ENCODE measurements around the gene PRND. TPM values are rescaled to one million over a fixed set of nuclear protein-coding genes. Genes with fewer than 3 reads are reported as not detected.
A peak's percentile ranks its signal among the peaks of the same experiment; 100 is the strongest.
"Not testable (repeated sequence)": the region's sequence is repeated elsewhere in the genome, so short reads cannot be mapped to it uniquely, and the experiment has no call there.

PRND gene
- total RNA-seq, 1 experiment from 2014 or later, result not detected

DNA sequence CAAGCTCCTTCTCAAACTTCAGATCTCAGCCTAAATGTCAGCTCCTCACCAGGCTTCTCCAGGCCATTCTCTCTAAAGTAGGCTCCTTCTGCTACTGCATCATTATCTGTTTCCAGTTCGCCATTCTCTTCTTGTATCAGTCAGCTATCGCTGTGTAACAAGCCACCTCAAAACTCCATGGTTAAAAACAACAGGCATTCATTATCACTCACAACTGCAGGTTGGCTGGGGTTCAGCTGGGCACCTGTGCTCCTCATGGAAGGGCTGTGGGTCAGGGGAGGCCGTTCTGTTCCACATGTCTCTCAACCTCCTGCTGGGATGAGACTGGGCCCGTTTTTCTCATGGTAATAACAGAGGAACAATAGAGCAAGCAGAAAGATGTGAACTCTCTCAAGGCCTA, 28.7 kb downstream of the PRND start:
- Histone ChIP-seq H3K79me2 (ENCODE audit: low read length) (no peaks in the 10 kb centered on the region), H3K9ac (ENCODE audit: low read length) (no peak overlapping the region), H4K20me1 (ENCODE audit: insufficient read depth, low read depth, low read length) (no peaks in the 10 kb centered on the region)

DNA sequence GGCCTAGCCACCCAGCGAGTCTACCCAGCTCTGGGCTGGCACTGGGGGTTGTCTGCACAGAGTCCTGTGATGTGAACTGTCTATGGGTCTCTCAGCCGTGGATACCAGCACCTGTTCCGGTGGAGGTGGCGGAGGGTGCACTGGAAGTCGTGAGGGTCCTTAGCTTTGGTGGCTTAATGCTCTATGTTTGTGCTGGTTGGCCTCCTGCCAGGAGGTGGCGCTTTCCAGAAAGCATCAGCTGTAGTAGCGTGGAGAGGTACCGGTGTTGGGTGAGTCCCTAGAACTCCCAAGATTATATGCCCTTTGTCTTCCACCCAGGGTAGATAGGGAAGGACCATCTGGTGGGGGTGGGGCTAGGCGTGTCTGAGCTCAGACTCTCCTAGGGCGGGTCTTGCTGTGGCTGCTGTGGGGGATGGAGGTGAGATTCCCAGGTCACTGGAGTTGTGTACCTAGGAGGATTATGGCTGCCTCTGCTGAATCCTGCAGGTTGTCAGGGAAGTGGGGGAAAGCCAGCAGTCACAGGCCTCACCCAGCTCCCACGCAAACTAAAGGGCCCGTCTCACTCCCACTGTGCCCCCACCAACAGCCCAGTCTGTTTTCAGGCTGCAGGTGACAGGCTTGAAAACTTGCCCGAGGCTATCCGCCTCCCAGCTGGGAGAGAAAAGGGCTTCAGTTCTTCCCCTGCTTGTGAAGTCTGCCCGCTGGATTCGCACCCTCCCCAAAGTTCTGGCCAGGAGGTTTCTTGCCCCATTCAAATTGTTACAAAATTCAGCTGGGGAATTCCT, 37.6 kb downstream of the PRND start:
- not testable (repeated sequence) for H2AFZ ChIP-seq (ENCODE audit: low read length); H3K79me2 ChIP-seq (ENCODE audit: low read length); H3K9me2 ChIP-seq (replicated peaks; ENCODE audit: insufficient read depth, low read length); H3K27ac ChIP-seq (ENCODE audit: low read length); H4K20me1 ChIP-seq (ENCODE audit: insufficient read depth, low read depth, low read length); H3K36me3 ChIP-seq (ENCODE audit: insufficient read depth, low read length); H3K27me3 ChIP-seq (ENCODE audit: low read length); H3K9me3 ChIP-seq (ENCODE audit: low read length)
- Histone ChIP-seq H3K4me2 (ENCODE audit: low read depth, low read length, poor library complexity, severe bottlenecking) (peak overlapping the region; percentile 84), H3K9ac (ENCODE audit: low read length) (peak overlapping the region; percentile 45), H3K4me3 (ENCODE audit: low read length) (peak overlapping the region; percentile 57; the same call in 1 of the 2 replicates), H3K4me1 (ENCODE audit: low read length) (peaks cover 22% of the 10 kb centered on the region)
- peak; percentile 81 for DNase-seq

More for the DNA sequence above, 28.7 kb downstream of the PRND start:
- no peaks in the 10 kb centered on the region for H3K4me1 ChIP-seq (ENCODE audit: low read length)
- H3K4me3 ChIP-seq (ENCODE audit: low read length), result no peak overlapping the region
- no peaks in the 10 kb centered on the region for H3K9me2 ChIP-seq (replicated peaks; ENCODE audit: insufficient read depth, low read length)
- no peak overlapping the region for H3K4me2 ChIP-seq (ENCODE audit: low read depth, low read length, poor library complexity, severe bottlenecking)
- H3K9me3 ChIP-seq (ENCODE audit: low read length), result 0 out of 2 replicates have a peak, but pooled peaks cover 3% of the 10 kb centered on the region
- DNase-seq, result no peak
- H3K36me3 ChIP-seq (ENCODE audit: insufficient read depth, low read length), result no peaks in the 10 kb centered on the region
- H2AFZ ChIP-seq (ENCODE audit: low read length), result no peak overlapping the region
- H3K27ac ChIP-seq (ENCODE audit: low read length), result no peak overlapping the region
- H3K27me3 ChIP-seq (ENCODE audit: low read length), result no peaks in the 10 kb centered on the region; the same call in 1 of the 2 replicates

DNA sequence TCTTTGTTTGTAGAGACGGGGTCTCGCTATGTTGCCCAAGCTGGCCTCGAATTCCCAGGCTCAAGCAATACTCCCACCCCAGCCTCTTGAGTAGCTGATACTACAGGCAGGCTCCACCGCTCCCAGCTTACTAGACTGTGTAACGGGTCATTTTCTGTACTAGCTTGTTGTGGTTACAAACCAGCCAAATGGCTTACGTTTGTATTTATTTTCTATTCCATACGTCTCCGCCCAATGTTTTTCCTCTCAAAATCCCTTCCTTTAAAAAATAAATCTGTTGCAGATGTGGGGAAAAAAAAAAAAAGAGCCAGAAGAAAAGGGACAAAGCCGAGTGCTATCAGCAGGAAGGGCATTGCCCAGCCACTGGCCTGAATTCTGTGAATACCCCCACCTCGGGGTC, 41.6 kb downstream of the PRND start:
- Histone ChIP-seq H3K9me3 (ENCODE audit: low read length) (no peaks in the 10 kb centered on the region), H3K9me2 (replicated peaks; ENCODE audit: insufficient read depth, low read length) (no peaks in the 10 kb centered on the region), H3K4me3 (ENCODE audit: low read length) (no peak overlapping the region), H3K27ac (ENCODE audit: low read length) (no peak overlapping the region), H3K4me2 (ENCODE audit: low read depth, low read length, poor library complexity, severe bottlenecking) (no peak overlapping the region), H3K36me3 (ENCODE audit: insufficient read depth, low read length) (no peaks in the 10 kb centered on the region), H2AFZ (ENCODE audit: low read length) (no peak overlapping the region), H4K20me1 (ENCODE audit: insufficient read depth, low read depth, low read length) (no peaks in the 10 kb centered on the region), H3K9ac (ENCODE audit: low read length) (no peak overlapping the region), H3K4me1 (ENCODE audit: low read length) (peaks cover 35% of the 10 kb centered on the region), H3K27me3 (ENCODE audit: low read length) (no peaks in the 10 kb centered on the region), H3K79me2 (ENCODE audit: low read length) (no peaks in the 10 kb centered on the region)
- no peak for DNase-seq

DNA sequence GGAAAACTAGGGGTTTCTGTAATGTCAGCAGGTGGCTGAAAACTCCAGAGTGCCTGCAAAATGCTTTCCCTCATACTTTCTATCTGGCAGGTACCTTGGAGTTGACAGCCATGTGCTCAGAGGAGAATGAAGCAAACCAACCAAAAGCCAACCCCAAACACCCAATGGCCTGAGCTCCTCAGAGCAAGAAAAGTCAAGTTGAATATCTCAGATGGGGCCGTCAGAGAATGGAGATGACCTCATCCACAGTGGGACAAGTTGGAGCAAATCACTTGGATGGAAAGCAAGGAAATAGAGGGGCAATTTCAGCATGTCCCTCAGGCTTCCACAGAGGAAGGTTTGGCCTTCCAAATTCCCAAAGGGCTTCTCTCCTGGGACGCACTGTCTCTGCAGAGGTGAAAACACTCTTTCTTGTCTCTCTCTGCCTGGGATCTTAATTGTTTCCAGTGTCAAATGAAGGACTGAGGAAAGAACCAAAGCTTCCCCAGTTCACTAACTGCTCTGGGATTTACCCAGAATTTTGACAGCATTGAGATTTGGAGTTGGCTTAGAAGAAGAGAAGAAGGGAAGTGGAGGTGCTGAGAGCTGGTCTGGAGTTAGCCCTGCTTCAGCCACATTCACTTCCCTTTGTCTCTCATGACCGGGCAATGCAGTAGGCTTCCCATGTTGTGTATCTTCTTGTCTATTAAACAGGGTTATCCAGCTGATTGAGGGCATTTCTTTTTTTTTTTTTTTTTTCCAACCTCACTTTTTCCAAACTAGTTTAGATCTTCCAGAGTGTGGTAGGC, 42.2 kb downstream of the PRND start:
- Histone ChIP-seq H3K27me3 (ENCODE audit: low read length) (no peaks in the 10 kb centered on the region), H3K27ac (ENCODE audit: low read length) (no peak overlapping the region), H3K79me2 (ENCODE audit: low read length) (no peaks in the 10 kb centered on the region), H2AFZ (ENCODE audit: low read length) (no peak overlapping the region), H3K36me3 (ENCODE audit: insufficient read depth, low read length) (no peaks in the 10 kb centered on the region), H3K9me2 (replicated peaks; ENCODE audit: insufficient read depth, low read length) (no peaks in the 10 kb centered on the region), H4K20me1 (ENCODE audit: insufficient read depth, low read depth, low read length) (no peaks in the 10 kb centered on the region), H3K4me1 (ENCODE audit: low read length) (peaks cover 35% of the 10 kb centered on the region), H3K9ac (ENCODE audit: low read length) (no peak overlapping the region), H3K9me3 (ENCODE audit: low read length) (no peaks in the 10 kb centered on the region), H3K4me2 (ENCODE audit: low read depth, low read length, poor library complexity, severe bottlenecking) (no peak overlapping the region), H3K4me3 (ENCODE audit: low read length) (no peak overlapping the region)
- DNase-seq, result no peak

DNA sequence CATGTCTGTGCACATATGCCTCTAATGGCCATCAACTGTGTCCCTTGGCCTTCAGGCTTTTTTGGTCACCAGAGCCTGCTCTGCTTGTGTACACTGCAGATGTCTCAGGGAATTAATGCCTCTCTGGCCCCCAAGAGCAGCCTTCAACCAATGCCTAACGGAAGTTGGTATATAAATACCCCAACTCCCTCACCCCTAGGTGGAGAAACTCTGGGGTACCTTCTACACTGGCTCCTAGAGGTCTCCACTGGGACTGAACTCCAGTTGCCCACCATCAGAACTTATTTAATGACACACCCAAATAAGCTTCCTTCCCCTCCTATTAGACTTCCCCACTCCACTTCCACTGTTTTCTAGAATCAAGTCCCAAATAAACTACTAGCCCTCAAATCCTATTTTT, 43.1 kb downstream of the PRND start:
- H3K27ac ChIP-seq (ENCODE audit: low read length), result no peak overlapping the region
- H3K36me3 ChIP-seq (ENCODE audit: insufficient read depth, low read length), result no peaks in the 10 kb centered on the region
- H3K9me3 ChIP-seq (ENCODE audit: low read length), result no peaks in the 10 kb centered on the region
- H2AFZ ChIP-seq (ENCODE audit: low read length), result no peak overlapping the region
- H3K27me3 ChIP-seq (ENCODE audit: low read length), result no peaks in the 10 kb centered on the region
- H3K9me2 ChIP-seq (replicated peaks; ENCODE audit: insufficient read depth, low read length), result no peaks in the 10 kb centered on the region
- no peak for DNase-seq
- no peaks in the 10 kb centered on the region for H3K79me2 ChIP-seq (ENCODE audit: low read length)
- no peak overlapping the region for H3K9ac ChIP-seq (ENCODE audit: low read length)
- peaks cover 28% of the 10 kb centered on the region for H3K4me1 ChIP-seq (ENCODE audit: low read length)
- H3K4me2 ChIP-seq (ENCODE audit: low read depth, low read length, poor library complexity, severe bottlenecking), result no peak overlapping the region
- H4K20me1 ChIP-seq (ENCODE audit: insufficient read depth, low read depth, low read length), result no peaks in the 10 kb centered on the region
- H3K4me3 ChIP-seq (ENCODE audit: low read length), result no peak overlapping the region

DNA sequence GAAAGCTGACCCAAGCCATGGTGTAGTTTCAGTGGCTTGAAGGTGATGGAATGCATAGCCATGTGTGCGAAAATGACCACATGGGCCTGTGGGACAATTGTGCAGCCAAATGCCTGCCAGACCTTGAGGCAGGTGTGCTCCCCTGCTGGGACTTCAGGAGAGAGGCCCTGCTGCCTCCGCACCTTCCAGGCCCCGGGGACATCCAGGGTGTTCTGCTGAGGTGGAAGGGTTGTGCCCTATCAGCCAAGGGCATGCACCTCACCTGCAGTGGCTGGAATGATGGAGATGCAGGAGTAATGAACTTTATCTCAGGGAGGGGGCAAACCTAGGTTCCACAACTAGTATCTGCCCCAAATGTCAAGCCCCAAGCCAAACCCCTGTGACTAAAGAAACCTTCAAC, 44.0 kb downstream of the PRND start:
- Histone ChIP-seq H3K27me3 (ENCODE audit: low read length) (no peaks in the 10 kb centered on the region), H3K9me2 (replicated peaks; ENCODE audit: insufficient read depth, low read length) (no peaks in the 10 kb centered on the region), H4K20me1 (ENCODE audit: insufficient read depth, low read depth, low read length) (no peaks in the 10 kb centered on the region), H3K27ac (ENCODE audit: low read length) (no peak overlapping the region), H2AFZ (ENCODE audit: low read length) (no peak overlapping the region), H3K79me2 (ENCODE audit: low read length) (no peaks in the 10 kb centered on the region), H3K4me3 (ENCODE audit: low read length) (no peak overlapping the region), H3K9ac (ENCODE audit: low read length) (no peak overlapping the region), H3K4me2 (ENCODE audit: low read depth, low read length, poor library complexity, severe bottlenecking) (no peak overlapping the region), H3K9me3 (ENCODE audit: low read length) (peaks cover 1% of the 10 kb centered on the region), H3K4me1 (ENCODE audit: low read length) (peaks cover 21% of the 10 kb centered on the region), H3K36me3 (ENCODE audit: insufficient read depth, low read length) (no peaks in the 10 kb centered on the region)
- DNase-seq, result no peak

DNA sequence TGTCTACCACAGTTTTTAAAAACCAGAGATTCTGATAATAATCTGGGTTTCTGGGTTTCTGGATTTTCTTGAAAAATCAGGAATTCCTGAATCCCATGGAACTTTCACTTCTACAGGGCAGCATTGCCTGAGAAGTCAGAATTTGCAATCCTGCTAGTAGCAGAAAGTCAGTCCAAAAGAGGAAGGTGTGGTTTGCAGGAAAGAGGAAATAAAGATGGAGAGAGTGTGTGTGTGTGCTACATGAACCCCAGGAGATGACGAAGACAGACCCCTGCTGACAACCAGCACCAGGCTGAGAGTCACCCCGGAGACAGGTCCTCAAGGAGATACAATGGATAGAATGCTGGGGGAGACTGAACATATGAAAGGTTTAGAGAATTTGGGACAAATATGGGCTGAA, 44.9 kb downstream of the PRND start:
- no peaks in the 10 kb centered on the region for H3K9me2 ChIP-seq (replicated peaks; ENCODE audit: insufficient read depth, low read length)
- peaks cover 11% of the 10 kb centered on the region for H3K9me3 ChIP-seq (ENCODE audit: low read length)
- peak overlapping the region; percentile 40 for H3K4me2 ChIP-seq (ENCODE audit: low read depth, low read length, poor library complexity, severe bottlenecking)
- peak overlapping the region; percentile 33 for H3K27ac ChIP-seq (ENCODE audit: low read length)
- H2AFZ ChIP-seq (ENCODE audit: low read length), result peak overlapping the region; percentile 36; the same call in 1 of the 2 replicates
- H3K27me3 ChIP-seq (ENCODE audit: low read length), result no peaks in the 10 kb centered on the region
- H3K4me3 ChIP-seq (ENCODE audit: low read length), result 0 out of 2 replicates have a peak overlapping the region, but pooled peaks have one; percentile 4
- H4K20me1 ChIP-seq (ENCODE audit: insufficient read depth, low read depth, low read length), result no peaks in the 10 kb centered on the region
- DNase-seq, result peak; percentile 79
- no peaks in the 10 kb centered on the region for H3K79me2 ChIP-seq (ENCODE audit: low read length)
- H3K4me1 ChIP-seq (ENCODE audit: low read length), result peaks cover 13% of the 10 kb centered on the region
- 0 out of 2 replicates have a peak, but pooled peaks cover 2% of the 10 kb centered on the region for H3K36me3 ChIP-seq (ENCODE audit: insufficient read depth, low read length)
- peak overlapping the region; percentile 35; the same call in 1 of the 2 replicates for H3K9ac ChIP-seq (ENCODE audit: low read length)

DNA sequence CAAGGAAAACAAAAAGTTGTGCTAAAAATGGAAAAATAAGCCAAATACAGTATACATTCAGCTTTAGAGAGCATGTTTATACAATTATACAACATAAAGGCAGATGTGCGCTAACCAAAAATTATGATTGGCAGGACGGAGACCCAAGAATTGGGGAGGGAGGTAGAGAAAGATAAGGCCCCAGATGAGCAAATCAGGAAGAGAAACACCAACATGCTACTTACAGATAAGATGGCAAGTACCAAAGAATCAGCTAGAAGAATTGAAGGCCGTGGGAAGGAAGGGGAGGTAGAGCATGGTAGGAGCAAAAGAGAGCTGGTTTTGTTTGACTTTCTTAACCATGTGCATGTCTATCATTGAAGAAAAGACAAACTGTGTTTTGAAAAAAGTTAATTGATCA, 45.4 kb downstream of the PRND start:
- Histone ChIP-seq H3K9me3 (ENCODE audit: low read length) (peaks cover 15% of the 10 kb centered on the region), H3K9ac (ENCODE audit: low read length) (peak overlapping the region; percentile 35; the same call in 1 of the 2 replicates), H4K20me1 (ENCODE audit: insufficient read depth, low read depth, low read length) (no peaks in the 10 kb centered on the region), H3K79me2 (ENCODE audit: low read length) (no peaks in the 10 kb centered on the region), H3K27me3 (ENCODE audit: low read length) (no peaks in the 10 kb centered on the region), H3K4me2 (ENCODE audit: low read depth, low read length, poor library complexity, severe bottlenecking) (peak overlapping the region; percentile 40), H2AFZ (ENCODE audit: low read length) (peak overlapping the region; percentile 36; the same call in 1 of the 2 replicates), H3K36me3 (ENCODE audit: insufficient read depth, low read length) (0 out of 2 replicates have a peak, but pooled peaks cover 2% of the 10 kb centered on the region), H3K4me1 (ENCODE audit: low read length) (peaks cover 13% of the 10 kb centered on the region), H3K27ac (ENCODE audit: low read length) (peak overlapping the region; percentile 33), H3K4me3 (ENCODE audit: low read length) (0 out of 2 replicates have a peak overlapping the region, but pooled peaks have one; percentile 4), H3K9me2 (replicated peaks; ENCODE audit: insufficient read depth, low read length) (no peaks in the 10 kb centered on the region)
- DNase-seq, result no peak
